GM12801 (cell line): ENCODE measurements around the gene SYAP1.

Source experiments
- CTCF ChIP-seq: IDR thresholded peaks from one replicate; pipeline ENCODE4 v1.5.1; 2011; ENCODE audit warnings: control low read depth; ENCODE audit not compliant: insufficient read length; ENCODE audit errors: extremely low read depth

The SYAP1 gene

GRCh38 chrX:16807976-16808542 lies 88.6 kb downstream of the SYAP1 start:
- no peak for TF ChIP-seq CTCF

GRCh38 chrX:16814597-16814996 lies 95.2 kb downstream of the SYAP1 start:
- TF ChIP-seq CTCF, result no peak
